SU-DHL-6 (cell line): ENCODE measurements around the gene CACNG1.

Experiments used
- EZH2phosphoT487 ChIP-seq: fragments of 200-600 bp; sonication (generic), shearing (Covaris generic); conservative IDR thresholded peaks from 2 replicates; pipeline ENCODE4 v1.6.1; 2018; ENCODE audit warnings: mild to moderate bottlenecking, antibody characterized with exemption, low read length, moderate library complexity, mixed read lengths
- TF ChIP-seq, protein P1 (sequence below): fragments of 200-600 bp; sonication (generic); IDR thresholded peaks from one replicate; pipeline ENCODE4 v1.5.1; 2017; ENCODE audit warnings: antibody characterized with exemption, mild to moderate bottlenecking, low read length, moderate library complexity; ENCODE audit not compliant: insufficient read depth, poor library complexity, severe bottlenecking

DNA sequence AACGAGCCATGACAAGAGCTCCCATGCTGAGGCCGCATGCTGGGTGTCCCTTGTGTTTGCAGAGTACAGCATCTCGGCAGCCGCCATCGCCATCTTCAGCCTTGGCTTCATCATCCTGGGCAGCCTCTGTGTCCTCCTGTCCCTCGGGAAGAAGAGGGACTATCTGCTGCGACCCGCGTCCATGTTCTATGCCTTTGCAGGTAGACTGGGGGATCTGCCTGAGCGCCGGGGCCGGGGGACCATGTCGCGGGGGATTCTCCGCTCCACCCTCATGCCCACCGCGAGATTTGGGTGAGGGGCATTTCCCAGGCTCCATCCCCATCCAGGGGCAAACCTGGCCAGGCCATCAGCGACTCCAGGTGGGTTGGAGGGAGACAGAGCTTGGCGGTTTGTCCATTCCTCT, 10.7 kb downstream of the CACNG1 start:
- TF ChIP-seq, protein P1, sequence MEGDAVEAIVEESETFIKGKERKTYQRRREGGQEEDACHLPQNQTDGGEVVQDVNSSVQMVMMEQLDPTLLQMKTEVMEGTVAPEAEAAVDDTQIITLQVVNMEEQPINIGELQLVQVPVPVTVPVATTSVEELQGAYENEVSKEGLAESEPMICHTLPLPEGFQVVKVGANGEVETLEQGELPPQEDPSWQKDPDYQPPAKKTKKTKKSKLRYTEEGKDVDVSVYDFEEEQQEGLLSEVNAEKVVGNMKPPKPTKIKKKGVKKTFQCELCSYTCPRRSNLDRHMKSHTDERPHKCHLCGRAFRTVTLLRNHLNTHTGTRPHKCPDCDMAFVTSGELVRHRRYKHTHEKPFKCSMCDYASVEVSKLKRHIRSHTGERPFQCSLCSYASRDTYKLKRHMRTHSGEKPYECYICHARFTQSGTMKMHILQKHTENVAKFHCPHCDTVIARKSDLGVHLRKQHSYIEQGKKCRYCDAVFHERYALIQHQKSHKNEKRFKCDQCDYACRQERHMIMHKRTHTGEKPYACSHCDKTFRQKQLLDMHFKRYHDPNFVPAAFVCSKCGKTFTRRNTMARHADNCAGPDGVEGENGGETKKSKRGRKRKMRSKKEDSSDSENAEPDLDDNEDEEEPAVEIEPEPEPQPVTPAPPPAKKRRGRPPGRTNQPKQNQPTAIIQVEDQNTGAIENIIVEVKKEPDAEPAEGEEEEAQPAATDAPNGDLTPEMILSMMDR = no peak
- no peak for TF ChIP-seq EZH2phosphoT487
